ENCODE results near the gene HS6ST3.

HS6ST3 gene

DNA sequence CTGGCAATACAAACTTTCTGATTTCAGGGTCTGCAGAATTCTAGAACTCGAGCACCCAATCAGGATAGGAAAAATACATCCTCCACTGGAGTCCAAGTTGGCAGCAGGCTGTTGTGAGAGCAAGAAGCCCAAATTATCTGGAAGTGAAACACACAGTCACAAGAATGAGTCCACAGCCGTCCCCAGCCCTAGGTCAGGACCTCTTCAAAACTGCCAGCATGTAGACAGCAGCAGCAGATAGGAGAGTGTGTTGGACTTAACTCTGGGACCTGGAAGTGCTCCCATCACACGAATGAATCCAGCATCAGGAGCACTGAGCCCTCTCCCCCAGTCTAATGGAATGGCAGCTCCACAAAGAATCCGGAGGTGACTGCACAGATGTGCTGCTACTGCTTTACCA lies 483.7 kb downstream of the HS6ST3 start:
- DNase-seq, result no peak

DNA sequence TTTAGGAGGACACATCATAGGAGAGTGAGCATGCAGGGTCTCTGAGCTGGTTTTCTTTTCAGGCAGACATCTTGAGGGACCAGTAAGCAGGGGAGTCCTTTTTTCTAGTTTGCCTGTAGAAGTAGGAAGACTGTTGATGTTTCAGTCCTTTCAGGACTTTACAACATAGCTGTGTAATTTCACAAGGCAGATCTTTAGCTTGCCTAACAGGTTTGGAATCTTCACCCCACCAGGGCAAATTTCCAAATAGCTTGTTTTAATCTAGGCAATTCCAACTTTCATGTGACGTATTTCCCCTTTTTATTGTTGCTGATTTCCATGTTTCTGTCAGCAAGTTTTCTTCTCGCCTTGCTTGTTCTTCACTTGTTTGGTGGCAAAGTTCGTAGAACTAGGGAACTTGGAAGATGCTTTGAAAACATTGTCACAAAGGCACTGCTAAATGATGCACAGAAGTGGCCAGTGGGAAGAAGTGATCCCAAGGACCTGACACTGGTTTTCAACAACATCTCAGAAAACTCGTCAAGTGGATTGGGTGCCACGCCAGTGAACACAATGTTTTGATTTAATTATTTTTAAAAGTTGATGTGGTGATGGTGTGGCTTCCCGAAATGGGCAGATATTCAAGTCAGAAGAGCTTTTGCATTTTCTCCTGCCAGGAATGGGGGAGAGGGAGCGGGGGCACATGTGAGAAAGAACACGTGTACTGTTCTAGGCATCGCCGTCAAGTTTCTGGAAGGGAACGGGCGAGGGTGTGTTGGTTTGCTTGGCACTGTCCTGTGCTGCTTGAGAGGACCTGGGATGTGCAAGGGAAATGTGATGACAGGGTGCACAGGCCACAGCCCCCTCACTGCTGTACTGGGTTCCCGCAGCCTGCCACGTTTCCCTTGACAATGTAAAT lies 485.8 kb downstream of the HS6ST3 start:
- DNase-seq, result no peak

- DNase-seq, result no peak
These were observed 491.8 kb downstream of the HS6ST3 start for GRCh38 chr13:96581741-96582140.

DNA sequence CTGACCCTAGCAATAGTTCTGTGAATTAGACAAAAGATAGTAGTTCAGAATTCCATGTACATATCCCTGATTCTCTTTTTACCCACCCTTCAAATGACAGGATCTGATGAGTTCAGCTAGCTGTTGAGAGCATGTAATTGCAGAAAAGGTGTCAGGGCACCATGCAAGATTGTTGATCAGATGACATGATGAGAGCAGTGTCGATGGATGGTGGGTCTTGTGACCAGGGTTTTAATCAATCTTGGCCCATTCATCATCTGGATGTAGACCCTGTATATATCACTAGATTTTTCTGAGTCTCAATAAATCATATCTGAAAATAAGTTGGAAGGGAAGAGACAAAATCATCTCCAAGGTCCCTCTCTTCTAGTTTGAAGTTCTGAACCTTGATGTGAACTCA lies 525.3 kb downstream of the HS6ST3 start:
- DNase-seq, result no peak

- no peak for DNase-seq
These were observed 527.6 kb downstream of the HS6ST3 start for GRCh38 chr13:96617528-96617927.

- no peak for DNase-seq
These were observed 531.8 kb downstream of the HS6ST3 start for GRCh38 chr13:96621634-96622183.

DNA sequence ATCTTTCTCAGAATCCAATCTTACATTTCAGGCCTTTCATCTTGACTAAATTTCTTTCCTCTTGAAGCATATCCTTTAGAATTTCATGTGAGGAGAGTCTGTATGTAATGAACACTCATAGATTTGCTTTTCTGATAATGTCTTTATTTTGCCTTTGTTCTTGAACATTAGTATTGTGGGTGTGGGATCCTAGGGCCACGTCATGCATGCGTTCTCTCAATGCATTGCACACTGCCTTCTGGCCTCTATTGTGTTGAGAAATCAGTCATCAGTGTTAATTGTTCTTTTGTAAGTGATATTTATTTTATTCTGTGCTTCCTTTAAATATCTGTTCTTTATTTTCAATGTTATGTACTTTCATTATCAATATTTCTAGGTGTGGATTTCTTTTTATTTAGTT lies 539.4 kb downstream of the HS6ST3 start:
- no peak for DNase-seq

- no peak for DNase-seq
These were observed 542.8 kb downstream of the HS6ST3 start for GRCh38 chr13:96632536-96633320.

GRCh38 chr13:96636001-96636709 lies 546.2 kb downstream of the HS6ST3 start:
- no peak for DNase-seq

GRCh38 chr13:96637039-96637438 lies 547.1 kb downstream of the HS6ST3 start:
- DNase-seq, result no peak

GRCh38 chr13:96646101-96646500 lies 556.2 kb downstream of the HS6ST3 start:
- DNase-seq, result no peak

DNA sequence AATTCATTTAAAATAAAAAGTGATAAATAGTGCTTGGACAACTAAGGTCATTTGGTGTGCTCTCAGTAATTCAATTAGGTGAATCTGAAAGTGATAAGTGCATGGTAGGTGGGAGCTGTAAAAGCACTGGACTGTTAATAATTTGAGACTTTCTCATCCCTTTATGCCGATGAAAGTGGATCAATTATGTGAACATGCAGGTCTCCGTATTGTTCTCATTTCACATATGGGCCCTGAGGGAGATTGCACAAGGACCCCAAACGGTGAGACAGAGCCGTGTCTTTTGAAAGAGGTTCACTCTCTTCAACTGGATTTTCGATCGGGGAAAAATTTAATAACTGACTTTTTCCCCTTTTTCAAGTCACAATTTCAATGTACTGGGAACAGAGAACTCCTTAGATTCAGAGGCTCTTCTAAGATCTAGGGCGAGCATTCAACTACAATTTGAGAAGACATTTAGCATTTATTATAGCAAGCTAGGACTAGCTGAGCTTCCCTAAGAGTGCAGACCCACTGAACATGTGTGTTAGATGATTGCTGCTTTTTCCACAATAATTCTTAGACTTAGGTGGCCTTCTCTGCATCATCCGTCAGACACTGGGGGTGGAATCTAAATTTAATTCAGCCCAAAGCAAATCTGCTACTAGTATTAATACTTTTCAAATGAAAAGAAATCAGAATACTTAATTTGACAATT lies 556.8 kb downstream of the HS6ST3 start:
- DNase-seq, result no peak

DNA sequence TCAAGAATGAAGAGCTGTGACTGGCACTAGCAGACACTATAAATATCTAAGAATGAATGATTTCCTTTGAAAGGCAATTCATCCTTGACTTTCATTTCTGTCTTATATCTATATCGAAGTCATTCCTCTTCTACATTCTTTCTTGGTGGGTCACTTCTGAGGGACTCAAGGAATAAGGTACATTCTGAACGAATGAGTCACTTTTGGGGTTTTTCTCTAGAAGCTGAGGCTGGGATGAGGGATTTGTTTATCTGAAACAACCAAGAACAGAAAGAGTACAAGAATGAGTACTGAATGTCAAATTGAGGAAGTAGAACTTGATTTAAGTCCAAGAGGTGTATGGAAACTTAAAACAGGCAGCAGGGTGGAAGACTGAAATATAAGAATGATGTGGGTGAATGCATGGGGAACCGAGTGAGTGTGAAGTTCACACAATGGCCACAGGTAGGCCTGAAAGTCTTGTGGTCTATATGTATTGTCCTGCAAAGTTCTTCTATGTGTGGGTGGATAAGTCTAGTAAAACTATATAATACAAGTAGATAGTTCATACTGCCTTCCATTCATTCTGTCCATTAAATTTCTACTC lies 560.5 kb downstream of the HS6ST3 start:
- DNase-seq, result no peak

- no peak for DNase-seq
These were observed 561.7 kb downstream of the HS6ST3 start for GRCh38 chr13:96651598-96651997.

GRCh38 chr13:96652506-96652905 lies 562.6 kb downstream of the HS6ST3 start:
- no peak for DNase-seq

DNA sequence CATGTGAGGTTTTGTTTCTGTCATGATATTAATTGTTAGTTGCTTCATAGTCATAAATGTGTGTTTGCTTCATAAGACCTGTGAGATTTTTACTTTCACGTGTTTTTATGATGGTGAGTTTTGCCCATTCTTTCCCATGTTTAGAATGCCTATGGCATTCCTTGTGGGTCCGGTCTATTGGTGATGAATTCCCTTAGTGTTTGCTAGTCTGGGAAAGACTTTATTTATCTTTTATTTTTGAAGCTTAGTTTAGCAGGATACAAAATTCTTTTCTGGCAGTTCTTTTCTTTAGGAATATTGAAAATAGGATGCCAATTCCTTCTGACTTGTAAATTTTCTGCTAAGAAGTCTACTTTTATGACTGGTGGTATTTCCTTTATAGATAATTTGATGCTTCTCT lies 571.7 kb downstream of the HS6ST3 start:
- no peak for DNase-seq

DNA sequence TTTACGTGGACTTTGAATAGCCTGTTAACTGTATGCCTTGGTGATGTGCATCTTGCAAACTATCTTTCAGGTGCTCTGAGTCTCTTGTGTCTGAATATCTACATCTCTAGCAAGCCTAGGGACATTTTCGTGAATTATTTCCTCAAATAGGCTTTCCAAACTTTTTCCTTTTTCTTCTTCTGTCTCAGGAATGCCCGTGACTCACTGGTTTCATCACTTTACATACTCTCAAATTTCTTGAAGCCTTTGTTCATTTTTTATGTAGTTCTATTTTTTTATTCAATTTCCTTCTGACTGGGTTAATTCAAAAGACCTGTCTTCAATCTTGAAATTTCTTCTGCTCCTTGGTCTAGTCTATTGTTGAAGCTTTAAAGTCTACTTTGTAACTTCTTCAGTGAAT lies 572.1 kb downstream of the HS6ST3 start:
- DNase-seq, result no peak

DNA sequence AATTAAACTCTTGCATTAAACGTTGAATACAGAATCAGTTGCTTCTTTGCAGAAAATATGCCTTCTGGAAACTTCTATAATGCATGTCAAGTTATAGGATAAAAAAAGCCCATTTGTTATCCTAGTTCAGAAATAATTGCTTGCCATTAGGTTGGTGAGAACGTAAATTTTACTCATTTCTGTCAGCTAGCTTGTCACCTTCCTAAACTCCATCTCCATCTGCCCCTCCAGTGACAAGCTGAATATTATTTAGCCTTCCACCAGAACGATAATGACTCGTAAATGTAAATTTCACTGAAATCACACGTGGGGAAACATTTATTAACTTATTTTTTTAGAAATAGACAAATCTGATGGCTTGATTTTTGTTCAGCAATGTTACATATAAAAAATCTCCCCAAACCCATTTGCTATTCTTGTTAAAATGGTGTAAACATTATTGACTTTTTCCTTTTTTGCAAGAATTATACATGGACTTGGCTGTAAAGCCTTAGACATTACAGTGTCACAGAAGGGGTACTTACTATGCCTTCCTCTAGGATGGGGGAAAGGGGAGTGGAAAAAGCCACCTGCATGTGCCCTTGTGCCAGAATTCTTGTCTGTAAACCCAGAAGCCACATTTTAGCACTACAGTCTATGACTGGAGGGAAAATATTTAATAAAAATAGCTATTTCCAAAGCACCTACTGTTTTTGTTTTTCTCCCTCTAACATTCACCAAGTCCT lies 577.5 kb downstream of the HS6ST3 start:
- no peak for DNase-seq

GRCh38 chr13:96671073-96671472 lies 581.2 kb downstream of the HS6ST3 start:
- no peak for DNase-seq

GRCh38 chr13:96672016-96672415 lies 582.1 kb downstream of the HS6ST3 start:
- no peak for DNase-seq

- no peak for DNase-seq
These were observed 583.9 kb downstream of the HS6ST3 start for GRCh38 chr13:96673825-96674224.

Data from NCI-H2029 treated with DMSO at 0.1 percent for 48 hours (cell line).